HG03432 (cell line): Measurements from ENCODE around the gene NR2C1.
"Not testable (repeated sequence)": the region's sequence is repeated elsewhere in the genome, so short reads cannot be mapped to it uniquely, and the experiment has no call there.

Experiments
- ATAC-seq: cut with Tn5 transposase; IDR thresholded peaks from one replicate; pipeline ENCODE4 v1.9.1; 2021; ENCODE audit warnings: mild to moderate bottlenecking, moderate library complexity; ENCODE audit not compliant: unreplicated experiment

The NR2C1 gene

GRCh38 chr12:95003213-95003920 lies 70.1 kb downstream of the NR2C1 start, which contains the start of gene NDUFA12:
TSS of gene NDUFA12 (minus strand) at chr12:95003697. CDS start at chr12:95003680, 17 bp downstream.
- ATAC-seq, result peak; percentile 99

GRCh38 chr12:95002754-95003153 lies 70.7 kb downstream of the NR2C1 start:
- no peak for ATAC-seq

- ATAC-seq, result no peak
Observed at GRCh38 chr12:94998326-94998725, 75.1 kb downstream of the NR2C1 start.

GRCh38 chr12:94997726-94998125 lies 75.7 kb downstream of the NR2C1 start:
- ATAC-seq, result no peak

GRCh38 chr12:94997061-94997460 lies 76.4 kb downstream of the NR2C1 start:
- no peak for ATAC-seq

GRCh38 chr12:94994312-94994711 lies 79.1 kb downstream of the NR2C1 start:
- ATAC-seq, result no peak

- not testable (repeated sequence) for ATAC-seq
Observed at GRCh38 chr12:94993855-94994254, 79.6 kb downstream of the NR2C1 start.

GRCh38 chr12:94990222-94990621 lies 83.2 kb downstream of the NR2C1 start:
- no peak for ATAC-seq

GRCh38 chr12:94988471-94988870 lies 84.9 kb downstream of the NR2C1 start:
- ATAC-seq, result no peak

- no peak for ATAC-seq
Observed at GRCh38 chr12:94987801-94988200, 85.6 kb downstream of the NR2C1 start.

- no peak for ATAC-seq
Observed at GRCh38 chr12:94987076-94987669, 86.2 kb downstream of the NR2C1 start.

GRCh38 chr12:94985099-94985498 lies 88.3 kb downstream of the NR2C1 start:
- ATAC-seq, result not testable (repeated sequence)

GRCh38 chr12:94983321-94983720 lies 90.1 kb downstream of the NR2C1 start:
- ATAC-seq, result no peak

- no peak for ATAC-seq
Observed at GRCh38 chr12:94982456-94982855, 91.0 kb downstream of the NR2C1 start.

GRCh38 chr12:94980577-94980976 lies 92.8 kb downstream of the NR2C1 start:
- no peak for ATAC-seq

- ATAC-seq, result no peak
Observed at GRCh38 chr12:94979941-94980340, 93.5 kb downstream of the NR2C1 start.

GRCh38 chr12:94977766-94978468 lies 95.5 kb downstream of the NR2C1 start:
- no peak for ATAC-seq

GRCh38 chr12:94973221-94973620 lies 100.2 kb downstream of the NR2C1 start:
- ATAC-seq, result no peak

GRCh38 chr12:94972795-94973194 lies 100.6 kb downstream of the NR2C1 start:
- no peak for ATAC-seq

- ATAC-seq, result no peak
Observed at GRCh38 chr12:94971923-94972322, 101.5 kb downstream of the NR2C1 start.

GRCh38 chr12:94970560-94970959 lies 102.9 kb downstream of the NR2C1 start:
- ATAC-seq, result no peak
